Measurements from ENCODE around the gene HORMAD2. TPM values are rescaled to one million over a fixed set of nuclear protein-coding genes. Genes with fewer than 3 reads are reported as not detected.

Gene HORMAD2
- total and polyA plus RNA-seq, 7 experiments from 2014 or later = 0.34 TPM; not detected in 6

- POLR2A ChIA-PET = no interaction called here
- ATAC-seq = no peak
Observed at GRCh38 chr22:30201945-30202344, 121.7 kb downstream of the HORMAD2 start.

GRCh38 chr22:30202531-30203006, 122.3 kb downstream of the HORMAD2 start:
- H3K4me3 Mint-ChIP-seq = no peak overlapping the region
- no peaks in the 10 kb centered on the region for H3K9me3 ChIP-seq (ENCODE audit: control insufficient read depth in 2 of 3, low read length in 3 of 3)
- H3K27ac ChIP-seq (ENCODE audit: low read depth, low read length) = no peak overlapping the region
- no peak for DNase-seq
- CTCF ChIA-PET = interaction anchor here (0.7 to 0.8 kb wide), 2 partner anchors 10 to 81 kb away, joined by 4 to 5 read pairs; no protein-coding TSS in a partner anchor
- intact Hi-C loops (cut with micrococcal nuclease) = no loop called here
- H3K27ac Mint-ChIP-seq = peak overlapping the region in 2 of 9 donors; percentile 6 to 49
- H3K36me3 Mint-ChIP-seq = peaks cover 0 to 10% (median 0%) of the 10 kb centered on the region in 5 donors
- H3K27me3 ChIP-seq (ENCODE audit: control insufficient read depth in 2 of 2, insufficient read depth in 2 of 2, low read length in 2 of 2) = no peaks in the 10 kb centered on the region
- H3K36me3 ChIP-seq (ENCODE audit: control insufficient read depth in 2 of 3, insufficient read depth in 3 of 3, low read length in 3 of 3) = no peaks in the 10 kb centered on the region
- POLR2A ChIA-PET = no interaction called here
- peaks cover 0 to 7% (median 0%) of the 10 kb centered on the region in 11 donors for H3K9me3 Mint-ChIP-seq
- no peaks in the 10 kb centered on the region for H3K4me1 ChIP-seq (ENCODE audit: control insufficient read depth in 2 of 2, insufficient read depth in 2 of 2, low read length in 2 of 2)
- peaks cover 0 to 37% (median 5%) of the 10 kb centered on the region in 7 donors for H3K4me1 Mint-ChIP-seq
- no peaks in the 10 kb centered on the region for H3K27me3 Mint-ChIP-seq
- ATAC-seq = no peak
- H3K4me3 ChIP-seq (ENCODE audit: low read length) = no peak overlapping the region

More at GRCh38 chr22:30201945-30202344, 121.7 kb downstream of the HORMAD2 start:
- Mint-ChIP-seq H3K4me3 (no peak overlapping the region), H3K27me3 (no peaks in the 10 kb centered on the region), H3K36me3 (peaks cover 0 to 10% (median 0%) of the 10 kb centered on the region in 5 donors), H3K4me1 (peaks cover 0 to 40% (median 11%) of the 10 kb centered on the region in 7 donors), H3K27ac (no peak overlapping the region), H3K9me3 (peaks cover 0 to 7% (median 0%) of the 10 kb centered on the region in 11 donors)
- CTCF ChIA-PET = interaction anchor here (0.8 kb wide), 1 partner anchor 11 kb away, joined by 5 read pairs; no protein-coding TSS in a partner anchor
- intact Hi-C loops (cut with micrococcal nuclease) = no loop called here
- H3K4me1 ChIP-seq (ENCODE audit: control insufficient read depth in 2 of 2, insufficient read depth in 2 of 2, low read length in 2 of 2) = peaks cover 2 to 3% of the 10 kb centered on the region in 2 donors
- no peak overlapping the region for H3K27ac ChIP-seq (ENCODE audit: low read depth, low read length)
- DNase-seq = no peak
- no peaks in the 10 kb centered on the region for H3K27me3 ChIP-seq (ENCODE audit: control insufficient read depth in 2 of 2, insufficient read depth in 2 of 2, low read length in 2 of 2)
- no peaks in the 10 kb centered on the region for H3K36me3 ChIP-seq (ENCODE audit: control insufficient read depth in 2 of 3, insufficient read depth in 3 of 3, low read length in 3 of 3)
- H3K9me3 ChIP-seq (ENCODE audit: control insufficient read depth in 2 of 3, low read length in 3 of 3) = no peaks in the 10 kb centered on the region
- no peak overlapping the region for H3K4me3 ChIP-seq (ENCODE audit: low read length)

DNA sequence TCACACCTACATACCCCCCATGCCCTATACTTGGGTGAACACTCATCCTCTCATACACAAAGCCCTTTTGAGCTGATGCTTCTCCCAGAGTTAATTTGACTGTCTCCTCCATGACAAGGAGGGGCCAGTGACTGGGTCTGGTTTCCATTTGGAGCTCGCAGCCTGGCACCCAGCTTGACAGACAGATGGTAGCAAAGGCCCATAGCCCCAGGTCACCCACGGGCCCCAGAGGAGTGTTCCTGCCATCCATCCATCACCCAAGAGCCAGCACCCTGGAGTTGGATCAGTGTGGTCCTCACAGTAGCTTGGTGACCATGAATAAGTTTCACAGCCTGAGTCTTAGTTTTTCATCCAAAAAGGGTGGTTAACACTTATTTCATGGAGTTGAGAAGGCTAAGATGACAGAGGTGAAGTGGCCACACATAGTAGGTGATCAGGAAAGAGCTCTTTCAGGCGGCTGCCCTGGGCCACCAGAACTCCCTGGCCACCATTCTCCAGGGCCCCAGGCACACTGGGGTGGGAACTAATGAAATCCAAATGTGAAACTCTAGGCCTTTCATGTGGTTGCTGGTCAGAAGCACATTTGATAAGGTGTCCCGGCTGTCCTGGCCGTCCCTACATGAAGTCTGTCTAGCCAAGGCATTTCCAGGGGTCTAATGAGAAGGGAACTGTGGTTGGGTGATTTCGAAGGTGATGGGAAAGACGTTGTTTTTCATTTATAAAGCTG, 123.9 kb downstream of the HORMAD2 start:
- Mint-ChIP-seq H3K36me3 (peaks cover 0 to 10% (median 0%) of the 10 kb centered on the region in 5 donors), H3K27ac (peak overlapping the region in 1 of 9 donors; percentile 4), H3K4me3 (no peak overlapping the region), H3K4me1 (peaks cover 0 to 32% (median 0%) of the 10 kb centered on the region in 7 donors), H3K9me3 (peaks cover 0 to 7% (median 0%) of the 10 kb centered on the region in 11 donors), H3K27me3 (no peaks in the 10 kb centered on the region)
- no peaks in the 10 kb centered on the region for H3K27me3 ChIP-seq (ENCODE audit: control insufficient read depth in 2 of 2, insufficient read depth in 2 of 2, low read length in 2 of 2)
- CTCF ChIA-PET = no interaction called here
- ATAC-seq = no peak
- intact Hi-C loops (cut with micrococcal nuclease) = no loop called here
- H3K27ac ChIP-seq (ENCODE audit: low read depth, low read length) = no peak overlapping the region
- H3K4me1 ChIP-seq (ENCODE audit: control insufficient read depth in 2 of 2, insufficient read depth in 2 of 2, low read length in 2 of 2) = no peaks in the 10 kb centered on the region
- DNase-seq = no peak
- no peak overlapping the region for H3K4me3 ChIP-seq (ENCODE audit: low read length)
- no peaks in the 10 kb centered on the region for H3K9me3 ChIP-seq (ENCODE audit: control insufficient read depth in 2 of 3, low read length in 3 of 3)
- H3K36me3 ChIP-seq (ENCODE audit: control insufficient read depth in 2 of 3, insufficient read depth in 3 of 3, low read length in 3 of 3) = no peaks in the 10 kb centered on the region
- POLR2A ChIA-PET = no interaction called here

DNA sequence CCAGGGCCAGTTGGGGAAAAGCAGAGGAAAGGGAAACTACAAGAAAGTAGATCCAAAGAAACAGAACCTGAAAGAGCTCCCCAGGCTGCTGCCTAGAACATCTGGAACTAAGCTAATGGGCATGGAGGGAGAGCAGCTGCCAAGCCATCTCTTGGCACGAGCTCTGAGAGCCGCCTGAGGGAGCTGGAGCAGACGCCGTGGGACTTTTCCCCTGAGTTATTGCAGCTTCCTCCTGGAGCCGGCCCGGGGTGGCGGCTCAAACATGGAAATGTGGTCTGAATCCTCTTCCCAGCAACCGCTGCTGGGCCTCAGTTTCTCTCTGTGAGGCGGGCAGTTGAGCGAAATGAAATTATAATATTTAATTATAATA, 124.5 kb downstream of the HORMAD2 start:
- Histone ChIP-seq H3K4me3 (ENCODE audit: low read length) (no peak overlapping the region), H3K27ac (ENCODE audit: low read depth, low read length) (no peak overlapping the region), H3K4me1 (ENCODE audit: control insufficient read depth in 2 of 2, insufficient read depth in 2 of 2, low read length in 2 of 2) (no peaks in the 10 kb centered on the region), H3K36me3 (ENCODE audit: control insufficient read depth in 2 of 3, insufficient read depth in 3 of 3, low read length in 3 of 3) (no peaks in the 10 kb centered on the region), H3K27me3 (ENCODE audit: control insufficient read depth in 2 of 2, insufficient read depth in 2 of 2, low read length in 2 of 2) (no peaks in the 10 kb centered on the region), H3K9me3 (ENCODE audit: control insufficient read depth in 2 of 3, low read length in 3 of 3) (no peaks in the 10 kb centered on the region)
- H3K27ac Mint-ChIP-seq = no peak overlapping the region
- H3K4me3 Mint-ChIP-seq = no peak overlapping the region
- peaks cover 0 to 10% (median 0%) of the 10 kb centered on the region in 5 donors for H3K36me3 Mint-ChIP-seq
- no peak for DNase-seq
- intact Hi-C loops (cut with micrococcal nuclease) = no loop called here
- no peak for ATAC-seq
- POLR2A ChIA-PET = no interaction called here
- H3K9me3 Mint-ChIP-seq = peaks cover 0 to 7% (median 0%) of the 10 kb centered on the region in 11 donors
- H3K27me3 Mint-ChIP-seq = no peaks in the 10 kb centered on the region
- CTCF ChIA-PET = no interaction called here
- H3K4me1 Mint-ChIP-seq = peaks cover 0 to 32% (median 0%) of the 10 kb centered on the region in 7 donors

DNA sequence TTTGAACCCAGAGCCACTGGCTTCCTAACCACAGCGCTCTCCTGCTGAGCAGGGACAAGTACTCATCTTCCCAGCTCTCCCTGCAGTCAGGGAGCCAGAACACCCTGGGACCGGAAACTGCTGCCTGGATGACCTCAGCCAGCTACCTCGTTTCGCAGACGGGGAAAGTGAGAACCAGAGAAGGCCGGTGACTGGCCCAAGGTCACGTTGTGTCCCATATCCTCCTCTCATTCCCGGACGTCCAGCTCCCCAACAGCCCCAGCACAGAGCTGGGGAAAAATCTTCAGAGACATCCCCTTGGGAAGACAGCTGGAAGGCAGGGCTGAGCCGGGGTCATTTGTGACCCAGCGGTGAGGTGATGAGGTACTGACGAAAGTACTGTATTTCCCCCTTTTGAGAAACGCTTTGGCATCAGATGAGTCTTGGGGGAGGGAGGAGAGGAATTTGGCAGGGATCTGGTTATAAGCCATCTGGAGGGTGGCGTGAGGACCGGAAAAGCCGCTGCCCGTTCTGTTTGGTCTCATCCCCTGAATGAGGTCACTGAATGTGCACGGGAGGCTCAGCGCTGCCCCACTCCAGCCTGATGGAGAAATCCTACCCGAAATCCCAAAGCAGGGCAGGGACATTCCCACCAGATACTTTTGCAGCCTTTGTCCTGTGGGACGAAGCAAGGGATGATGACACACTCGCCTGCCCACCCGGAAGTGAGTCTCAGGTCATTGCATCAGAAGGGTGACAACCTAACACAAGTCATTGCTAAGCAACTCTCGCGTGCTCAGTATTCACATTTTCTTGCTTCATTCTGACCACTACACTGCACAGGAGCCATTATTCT, 125.2 kb downstream of the HORMAD2 start:
- peaks cover 0 to 32% (median 0%) of the 10 kb centered on the region in 7 donors for H3K4me1 Mint-ChIP-seq
- POLR2A ChIA-PET = no interaction called here
- no peaks in the 10 kb centered on the region for H3K4me1 ChIP-seq (ENCODE audit: control insufficient read depth in 2 of 2, insufficient read depth in 2 of 2, low read length in 2 of 2)
- no peaks in the 10 kb centered on the region for H3K36me3 ChIP-seq (ENCODE audit: control insufficient read depth in 2 of 3, insufficient read depth in 3 of 3, low read length in 3 of 3)
- ATAC-seq (peak; percentile 47), DNase-seq (no peak)
- H3K4me3 ChIP-seq (ENCODE audit: low read length) = no peak overlapping the region
- no peaks in the 10 kb centered on the region for H3K9me3 ChIP-seq (ENCODE audit: control insufficient read depth in 2 of 3, low read length in 3 of 3)
- H3K27me3 ChIP-seq (ENCODE audit: control insufficient read depth in 2 of 2, insufficient read depth in 2 of 2, low read length in 2 of 2) = no peaks in the 10 kb centered on the region
- no peak overlapping the region for H3K27ac ChIP-seq (ENCODE audit: low read depth, low read length)
- no peak overlapping the region for H3K27ac Mint-ChIP-seq
- H3K4me3 Mint-ChIP-seq = no peak overlapping the region
- CTCF ChIA-PET = no interaction called here
- H3K27me3 Mint-ChIP-seq = no peaks in the 10 kb centered on the region
- H3K9me3 Mint-ChIP-seq = peaks cover 0 to 7% (median 0%) of the 10 kb centered on the region in 11 donors
- peaks cover 0 to 10% (median 0%) of the 10 kb centered on the region in 5 donors for H3K36me3 Mint-ChIP-seq
- intact Hi-C loops (cut with micrococcal nuclease) = no loop called here

DNA sequence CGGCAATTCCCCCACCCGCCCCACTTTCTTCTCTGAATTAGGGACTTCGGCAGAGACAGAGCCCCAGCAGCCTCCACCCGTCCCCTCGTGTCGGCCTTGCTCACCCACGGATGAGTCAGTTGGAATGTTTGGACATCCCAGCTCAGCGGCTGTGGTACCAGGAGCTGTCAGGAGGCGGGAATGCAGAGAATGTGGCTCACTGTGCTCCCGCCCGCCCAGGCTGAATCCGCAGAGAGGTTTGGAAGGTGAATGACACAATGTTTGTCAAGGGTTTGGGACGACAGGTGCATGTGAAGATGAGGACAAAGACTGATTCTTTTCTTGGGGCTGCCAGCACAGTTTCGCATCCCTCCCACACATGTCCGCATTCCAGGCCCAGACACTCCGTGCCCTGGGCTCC, 126.7 kb downstream of the HORMAD2 start:
- Mint-ChIP-seq H3K9me3 (peaks cover 0 to 2% (median 0%) of the 10 kb centered on the region in 11 donors), H3K4me3 (no peak overlapping the region), H3K36me3 (peaks cover 0 to 4% (median 0%) of the 10 kb centered on the region in 5 donors), H3K4me1 (peaks cover 0 to 36% (median 0%) of the 10 kb centered on the region in 7 donors), H3K27ac (no peak overlapping the region), H3K27me3 (no peaks in the 10 kb centered on the region)
- Histone ChIP-seq H3K27ac (ENCODE audit: low read depth, low read length) (no peak overlapping the region), H3K9me3 (ENCODE audit: control insufficient read depth in 2 of 3, low read length in 3 of 3) (no peaks in the 10 kb centered on the region), H3K4me1 (ENCODE audit: control insufficient read depth in 2 of 2, insufficient read depth in 2 of 2, low read length in 2 of 2) (no peaks in the 10 kb centered on the region), H3K4me3 (ENCODE audit: low read length) (no peak overlapping the region), H3K36me3 (ENCODE audit: control insufficient read depth in 2 of 3, insufficient read depth in 3 of 3, low read length in 3 of 3) (no peaks in the 10 kb centered on the region), H3K27me3 (ENCODE audit: control insufficient read depth in 2 of 2, insufficient read depth in 2 of 2, low read length in 2 of 2) (no peaks in the 10 kb centered on the region)
- ChIA-PET POLR2A (no interaction called here), CTCF (no interaction called here)
- no peak for DNase-seq
- no peak for ATAC-seq
- intact Hi-C loops (cut with micrococcal nuclease) = no loop called here
